Lower lobe of right lung (tissue), 2 donors: ENCODE data around the gene TCF7L2. TPM values are rescaled to one million over a fixed set of nuclear protein-coding genes. Genes with fewer than 3 reads are reported as not detected.

Experiments
- ATAC-seq, 2 donors: fragments of 200-7000 bp; cut with Tn5 transposase; one replicate each; pipeline ENCODE4 v1.9.1; 2020 to 2022; ENCODE audit warnings: mild to moderate bottlenecking in 2 of 2, moderate library complexity in 2 of 2
- DNase-seq: peaks from one replicate; pipeline ENCODE4 v3.0.0-alpha.2; 2020
- H3K27ac ChIP-seq: fragments of 200-600 bp; one replicate; pipeline ENCODE4 v1.8.0; 2022
- H3K27me3 ChIP-seq: fragments of 200-600 bp; one replicate; pipeline ENCODE4 v1.8.0; 2022; ENCODE audit warnings: low read depth
- H3K36me3 ChIP-seq: fragments of 200-600 bp; one replicate; pipeline ENCODE4 v1.8.0; 2022; ENCODE audit warnings: mild to moderate bottlenecking
- H3K4me1 ChIP-seq: fragments of 200-600 bp; one replicate; pipeline ENCODE4 v1.8.0; 2022
- H3K4me3 ChIP-seq: fragments of 200-600 bp; one replicate; pipeline ENCODE4 v1.8.0; 2022; ENCODE audit warnings: mild to moderate bottlenecking
- H3K9me3 ChIP-seq: fragments of 200-600 bp; one replicate; pipeline ENCODE4 v1.8.0; 2022
- CTCF ChIP-seq: fragments of 200-600 bp; IDR thresholded peaks from one replicate; pipeline ENCODE4 v1.8.0; 2022; ENCODE audit warnings: antibody characterized with exemption, mild to moderate bottlenecking
- intact Hi-C: fragments of 100-400 bp; cut with DNase I; formaldehyde crosslinking; loops from one replicate; pipeline ENCODE4 v1.11.0; 2022
- total RNA-seq: library from RNA; stranded (reverse); fragmentation: NEBNext Ultra II Directional; extraction: Animal tissue kit (Norgen Biotek cat#: 25700); gene quantifications from one replicate; pipeline ENCODE4 v1.2.1, GENCODE V29; 2021
- donor health status: DM: no; HTN: yes; CAD: no; lungs with severe emphysema.

The TCF7L2 gene
- total RNA-seq, 1 donor from 2014 or later: 71.2 TPM

- DNase-seq (no peak), ATAC-seq (no peak)
- no peaks in the 10 kb centered on the region for H3K27me3 ChIP-seq
- no peaks in the 10 kb centered on the region for H3K36me3 ChIP-seq
- no peak overlapping the region for H3K27ac ChIP-seq
- intact Hi-C loops: no loop called here
- TF ChIP-seq CTCF: no peak
- no peaks in the 10 kb centered on the region for H3K9me3 ChIP-seq
- no peak overlapping the region for H3K4me3 ChIP-seq
- H3K4me1 ChIP-seq: peaks cover 34% of the 10 kb centered on the region
Measured at GRCh38 chr10:113000442-113000841, 50.4 kb downstream of the TCF7L2 start.

GRCh38 chr10:113000876-113001598 is 51.0 kb downstream of the TCF7L2 start:
- no peak for TF ChIP-seq CTCF
- Histone ChIP-seq H3K27me3 (no peaks in the 10 kb centered on the region), H3K4me1 (peaks cover 40% of the 10 kb centered on the region), H3K4me3 (no peak overlapping the region), H3K27ac (peak overlapping the region; percentile 3), H3K9me3 (no peaks in the 10 kb centered on the region), H3K36me3 (no peaks in the 10 kb centered on the region)
- ATAC-seq (peak; percentile 83 to 90), DNase-seq (peak; percentile 58)
- intact Hi-C loops: no loop called here

- peaks cover 47% of the 10 kb centered on the region for H3K4me1 ChIP-seq
- no peak overlapping the region for H3K4me3 ChIP-seq
- intact Hi-C loops: no loop called here
- no peak for ATAC-seq
- H3K36me3 ChIP-seq: no peaks in the 10 kb centered on the region
- no peak for TF ChIP-seq CTCF
- H3K27me3 ChIP-seq: no peaks in the 10 kb centered on the region
- DNase-seq: no peak
- no peak overlapping the region for H3K27ac ChIP-seq
- no peaks in the 10 kb centered on the region for H3K9me3 ChIP-seq
Measured at GRCh38 chr10:113001599-113002448, 51.8 kb downstream of the TCF7L2 start.

GRCh38 chr10:113002449-113002777 is 52.4 kb downstream of the TCF7L2 start:
- intact Hi-C loops: no loop called here
- Histone ChIP-seq H3K27me3 (no peaks in the 10 kb centered on the region), H3K36me3 (no peaks in the 10 kb centered on the region), H3K9me3 (no peaks in the 10 kb centered on the region), H3K4me3 (no peak overlapping the region), H3K4me1 (peaks cover 53% of the 10 kb centered on the region), H3K27ac (no peak overlapping the region)
- no peak for TF ChIP-seq CTCF
- ATAC-seq (no peak), DNase-seq (no peak)

GRCh38 chr10:113003052-113003451 is 53.0 kb downstream of the TCF7L2 start:
- ATAC-seq (no peak), DNase-seq (no peak)
- Histone ChIP-seq H3K27ac (no peak overlapping the region), H3K4me3 (no peak overlapping the region), H3K36me3 (no peaks in the 10 kb centered on the region), H3K4me1 (peaks cover 60% of the 10 kb centered on the region), H3K27me3 (no peaks in the 10 kb centered on the region), H3K9me3 (no peaks in the 10 kb centered on the region)
- TF ChIP-seq CTCF: no peak
- intact Hi-C loops: no loop called here
